Sigmoid colon (tissue), 7 donors: ENCODE results near the gene NOC2L. TPM values are rescaled to one million over a fixed set of nuclear protein-coding genes. Genes with fewer than 3 reads are reported as not detected.
"Not testable (repeated sequence)": the region's sequence is repeated elsewhere in the genome, so short reads cannot be mapped to it uniquely, and the experiment has no call there.

Source experiments
- DNase-seq: peaks from one replicate; pipeline ENCODE4 v3.0.0-alpha.2; 2019
- H3K27ac ChIP-seq, 4 donors: fragments of 200-600 bp; sonication (generic); one replicate each; pipeline ENCODE4 v1.5.1; 2016 to 2019; ENCODE audit warnings: mild to moderate bottlenecking in 1 of 4
- H3K27me3 ChIP-seq, 3 donors: fragments of 200-600 bp; sonication (generic); one replicate each; pipeline ENCODE4 v1.5.1; 2019; ENCODE audit warnings: mild to moderate bottlenecking in 1 of 3
- H3K36me3 ChIP-seq, 4 donors: fragments of 200-600 bp; sonication (generic); one replicate each; pipeline ENCODE4 v1.5.1; 2016 to 2019
- H3K4me1 ChIP-seq, 4 donors: fragments of 200-600 bp; sonication (generic); one replicate each; pipeline ENCODE4 v1.5.1; 2017 to 2019
- H3K4me3 ChIP-seq, 4 donors: fragments of 200-600 bp; sonication (generic); one replicate each; pipeline ENCODE4 v1.5.1; 2017 to 2019; ENCODE audit warnings: mild to moderate bottlenecking in 2 of 4, moderate library complexity in 1 of 4
- H3K9me3 ChIP-seq, 4 donors: fragments of 200-600 bp in 3 of 4; sonication (generic) in 3 of 4; one replicate each; pipeline versions ENCODE4 v1.5.1 to v1.6.1; 2013 to 2019
- EP300 ChIP-seq, 4 donors: sonication (generic); formaldehyde crosslinking; IDR thresholded peaks; one replicate each; pipeline ENCODE4 v1.6.1; 2017; ENCODE audit warnings: antibody characterized with exemption in 4 of 4
- POLR2A ChIP-seq, 2 donors: fragments of 450-650 bp; IDR thresholded peaks; one replicate each; pipeline ENCODE4 v1.6.1; 2016; ENCODE audit warnings: antibody characterized with exemption in 2 of 2, mild to moderate bottlenecking in 2 of 2, moderate library complexity in 2 of 2
- POLR2AphosphoS5 ChIP-seq, 4 donors: sonication (generic); formaldehyde crosslinking; IDR thresholded peaks; one replicate each; pipeline ENCODE4 v1.6.1; 2017; ENCODE audit warnings: antibody characterized with exemption in 4 of 4
- WGBS, 2 donors: extraction: QIAGEN DNeasy Blood & Tissue Kit; methylation state at CpG; one replicate each; pipeline ENCODE4 v1.1.7; 2013; 5-methylcytosine and 5-hydroxymethylcytosine counted together
- intact Hi-C: fragments of 100-400 bp; cut with DNase I; formaldehyde crosslinking; loops from one replicate; pipeline ENCODE4 v1.15.1; 2023
- polyA plus RNA-seq, 3 donors: library from polyadenylated mRNA; stranded (reverse); fragments of 200-250 nt; gene quantifications; one replicate each; pipeline ENCODE4 v1.2.3, GENCODE V29; 2013
- total RNA-seq, 4 donors: library from RNA; depleted of rRNA; stranded (reverse); fragments of >200 nt; gene quantifications; one replicate each; pipeline ENCODE4 v1.1.0, GENCODE V29; 2016
- TF ChIP-seq, protein P1 (sequence below), 4 experiments: fragments of 450-650 bp in 3 of 4; fragments of 200-600 bp in 1 of 4; IDR thresholded peaks; one replicate each; pipeline ENCODE4 v1.5.1; 2016 to 2019; ENCODE audit warnings: antibody characterized with exemption in 4 of 4, mild to moderate bottlenecking in 3 of 4, moderate library complexity in 2 of 4
- donor health status: healthy with polysubstance abuse.
- donor health status: Bipolar disorder and iron deficiency.
- donor health status: healthy.

Gene NOC2L
- total and polyA plus RNA-seq, 7 donors, result 25.4 to 81.6 (median 27.1) TPM

DNA sequence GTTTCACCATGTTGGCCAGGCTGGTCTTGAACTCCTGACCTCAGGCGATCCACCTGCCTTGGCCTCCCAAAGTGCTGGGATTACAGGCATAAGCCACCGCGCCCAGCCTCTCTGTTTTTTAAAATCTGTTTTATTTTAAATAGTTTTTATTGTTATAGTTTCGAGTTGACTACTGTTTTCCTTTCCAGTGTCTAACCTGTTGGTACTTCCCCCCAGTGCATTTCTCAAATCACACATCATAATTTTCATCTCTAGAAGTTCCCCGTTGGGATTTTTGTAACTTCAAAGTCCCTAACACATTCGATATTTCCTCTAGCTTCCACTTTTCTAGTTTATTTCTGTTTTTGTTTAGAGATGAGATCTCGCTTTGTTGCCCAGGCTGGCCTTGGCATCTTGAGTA, 33.3 kb upstream of the NOC2L start:
- H3K4me1 ChIP-seq, result no peaks in the 10 kb centered on the region
- WGBS, 2 donors, result 85 to 88% methylated on average over 7 of the region's 7 CpGs
- intact Hi-C loops, result no loop called here
- H3K27ac ChIP-seq, result no peak overlapping the region
- no peaks in the 10 kb centered on the region for H3K27me3 ChIP-seq
- peaks cover 0 to 5% (median 3%) of the 10 kb centered on the region in 4 donors for H3K9me3 ChIP-seq
- no peaks in the 10 kb centered on the region for H3K36me3 ChIP-seq
- H3K4me3 ChIP-seq, result no peak overlapping the region
- DNase-seq, result no peak
- TF ChIP-seq EP300 (IDR thresholded peaks at IDR 0.05), result no peak
- no peak for TF ChIP-seq POLR2A (IDR thresholded peaks at IDR 0.05)
- TF ChIP-seq, protein P1, sequence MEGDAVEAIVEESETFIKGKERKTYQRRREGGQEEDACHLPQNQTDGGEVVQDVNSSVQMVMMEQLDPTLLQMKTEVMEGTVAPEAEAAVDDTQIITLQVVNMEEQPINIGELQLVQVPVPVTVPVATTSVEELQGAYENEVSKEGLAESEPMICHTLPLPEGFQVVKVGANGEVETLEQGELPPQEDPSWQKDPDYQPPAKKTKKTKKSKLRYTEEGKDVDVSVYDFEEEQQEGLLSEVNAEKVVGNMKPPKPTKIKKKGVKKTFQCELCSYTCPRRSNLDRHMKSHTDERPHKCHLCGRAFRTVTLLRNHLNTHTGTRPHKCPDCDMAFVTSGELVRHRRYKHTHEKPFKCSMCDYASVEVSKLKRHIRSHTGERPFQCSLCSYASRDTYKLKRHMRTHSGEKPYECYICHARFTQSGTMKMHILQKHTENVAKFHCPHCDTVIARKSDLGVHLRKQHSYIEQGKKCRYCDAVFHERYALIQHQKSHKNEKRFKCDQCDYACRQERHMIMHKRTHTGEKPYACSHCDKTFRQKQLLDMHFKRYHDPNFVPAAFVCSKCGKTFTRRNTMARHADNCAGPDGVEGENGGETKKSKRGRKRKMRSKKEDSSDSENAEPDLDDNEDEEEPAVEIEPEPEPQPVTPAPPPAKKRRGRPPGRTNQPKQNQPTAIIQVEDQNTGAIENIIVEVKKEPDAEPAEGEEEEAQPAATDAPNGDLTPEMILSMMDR (IDR thresholded peaks at IDR 0.05), result no peak
- no peak for TF ChIP-seq POLR2AphosphoS5 (IDR thresholded peaks at IDR 0.05)

DNA sequence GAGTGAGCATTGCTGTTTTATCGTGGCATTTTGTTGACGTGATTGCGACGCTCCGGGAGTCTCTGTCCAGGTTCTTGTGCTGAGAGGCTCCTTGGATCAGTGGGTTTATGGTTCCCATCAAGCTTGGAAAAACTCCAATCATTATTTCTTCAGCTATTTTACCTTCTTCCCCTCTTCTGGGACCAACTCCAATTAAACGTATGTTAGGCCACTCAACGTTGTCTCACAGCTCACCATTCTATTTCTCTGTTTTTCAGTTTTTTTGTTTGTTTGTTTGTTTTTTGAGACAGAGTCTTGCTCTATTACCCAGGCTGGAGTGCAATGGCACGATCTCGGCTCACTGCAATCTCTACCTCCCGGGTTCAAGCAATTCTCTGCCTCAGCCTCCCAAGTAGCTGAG, 32.8 kb upstream of the NOC2L start:
- Histone ChIP-seq H3K36me3 (no peaks in the 10 kb centered on the region), H3K27me3 (no peaks in the 10 kb centered on the region), H3K4me3 (no peak overlapping the region), H3K4me1 (no peaks in the 10 kb centered on the region), H3K27ac (no peak overlapping the region), H3K9me3 (peaks cover 0 to 5% (median 3%) of the 10 kb centered on the region in 4 donors)
- 95 to 98% methylated on average over 10 of the region's 10 CpGs for WGBS, 2 donors
- TF ChIP-seq POLR2AphosphoS5 (IDR thresholded peaks at IDR 0.05) (no peak), EP300 (IDR thresholded peaks at IDR 0.05) (no peak), POLR2A (IDR thresholded peaks at IDR 0.05) (no peak)
- TF ChIP-seq, protein P1 (IDR thresholded peaks at IDR 0.05), result no peak
- intact Hi-C loops, result no loop called here
- no peak for DNase-seq

DNA sequence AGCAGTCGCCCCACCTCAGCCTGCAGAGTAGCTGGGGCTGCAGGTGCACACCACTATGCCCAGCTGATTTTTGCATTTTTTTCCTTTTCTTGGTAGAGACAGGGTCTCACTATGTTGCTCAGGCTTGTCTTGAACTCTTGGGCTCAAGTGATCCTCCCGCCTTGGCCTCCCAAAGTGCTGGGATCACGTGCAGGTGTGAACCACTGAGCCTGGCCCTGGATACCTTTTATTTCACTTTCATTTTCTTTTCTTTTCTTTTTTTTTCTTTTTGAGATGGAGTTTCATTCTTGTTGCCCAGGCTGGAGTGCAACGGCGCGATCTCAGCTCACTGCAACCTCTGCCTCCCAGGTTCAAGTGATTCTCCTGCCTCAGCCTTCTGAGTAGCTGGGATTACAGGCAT, 32.2 kb upstream of the NOC2L start:
- H3K4me1 ChIP-seq, H3K9me3 ChIP-seq, H3K4me3 ChIP-seq, H3K36me3 ChIP-seq, H3K27me3 ChIP-seq, DNase-seq, H3K27ac ChIP-seq, intact Hi-C loops: not testable (repeated sequence)
- 85 to 89% methylated on average over 6 of the region's 6 CpGs for WGBS, 2 donors

DNA sequence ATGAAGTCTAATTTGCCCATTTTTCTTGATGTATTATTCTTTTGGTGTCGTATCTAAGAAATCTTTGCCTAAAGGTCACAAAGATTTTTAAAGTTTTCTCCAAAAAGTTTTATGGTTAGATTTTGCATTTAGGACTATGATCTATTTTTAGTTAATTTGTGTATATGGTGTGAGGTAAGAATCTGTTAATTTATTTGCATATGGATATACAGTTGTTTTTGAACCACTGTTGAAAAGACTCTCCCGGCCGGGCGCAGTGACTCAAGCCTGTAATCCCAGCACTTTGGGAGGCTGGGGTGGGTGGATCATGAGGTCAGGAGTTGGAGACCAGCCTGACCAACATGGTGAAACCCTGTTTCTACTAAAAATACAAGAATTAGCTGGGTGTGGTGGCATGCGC, 29.0 kb upstream of the NOC2L start:
- H3K36me3 ChIP-seq, H3K4me3 ChIP-seq, H3K9me3 ChIP-seq, H3K27ac ChIP-seq, intact Hi-C loops, H3K4me1 ChIP-seq, DNase-seq: not testable (repeated sequence)
- 84 to 85% methylated on average over 5 of the region's 5 CpGs for WGBS, 2 donors
- peaks cover 0 to 18% (median 13%) of the 10 kb centered on the region in 3 donors for H3K27me3 ChIP-seq

DNA sequence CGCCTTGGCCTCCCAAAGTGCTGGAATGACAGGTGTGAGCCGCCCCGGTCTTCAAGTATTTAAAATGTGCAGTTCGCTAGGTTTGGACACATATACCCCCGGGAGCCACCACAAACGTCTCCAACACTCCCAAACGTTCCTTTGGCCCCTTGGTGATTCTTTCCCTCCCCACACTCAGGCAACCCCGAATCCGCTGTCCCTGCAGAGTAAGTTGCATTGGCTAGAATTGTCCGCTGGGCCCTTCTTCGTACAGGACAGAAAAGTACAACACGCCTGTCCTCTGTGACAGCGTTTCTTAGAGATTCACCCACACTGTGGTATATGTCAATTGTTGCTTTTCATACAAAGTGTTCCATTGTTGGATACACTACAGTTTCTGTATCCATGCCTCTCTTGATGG, 26.1 kb upstream of the NOC2L start:
- DNase-seq, result no peak
- TF ChIP-seq, protein P1 (IDR thresholded peaks at IDR 0.05), result no peak
- TF ChIP-seq POLR2A (IDR thresholded peaks at IDR 0.05), result no peak
- no peak for TF ChIP-seq EP300 (IDR thresholded peaks at IDR 0.05)
- TF ChIP-seq POLR2AphosphoS5 (IDR thresholded peaks at IDR 0.05), result no peak
- no peaks in the 10 kb centered on the region for H3K36me3 ChIP-seq
- intact Hi-C loops, result loop anchor here (2.0 kb wide), 1 partner anchor 78 kb away; no protein-coding TSS in a partner anchor
- 69 to 76% methylated on average over 13 of the region's 13 CpGs for WGBS, 2 donors
- no peak overlapping the region for H3K27ac ChIP-seq
- H3K4me1 ChIP-seq, result peaks cover 0 to 6% (median 3%) of the 10 kb centered on the region in 4 donors
- peaks cover 0 to 32% (median 13%) of the 10 kb centered on the region in 3 donors for H3K27me3 ChIP-seq
- no peak overlapping the region for H3K4me3 ChIP-seq
- no peaks in the 10 kb centered on the region for H3K9me3 ChIP-seq

DNA sequence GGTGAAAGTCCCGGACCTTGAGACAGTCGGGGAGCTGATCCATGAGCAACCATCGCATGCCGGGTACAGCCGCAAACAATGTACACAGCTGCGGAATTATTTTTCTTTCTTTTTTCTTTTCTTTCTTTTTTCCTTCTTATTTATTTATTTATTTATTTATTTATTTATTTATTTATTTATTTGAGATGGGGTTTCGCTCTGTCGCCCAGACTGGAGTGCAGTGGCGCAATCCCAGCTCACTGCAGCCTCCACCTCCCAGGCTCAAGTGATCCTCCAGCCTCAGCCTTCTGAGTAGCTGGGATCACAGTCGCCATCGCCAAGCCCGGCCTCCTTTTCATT, 25.4 kb upstream of the NOC2L start:
- H3K4me1 ChIP-seq, result peaks cover 0 to 6% (median 3%) of the 10 kb centered on the region in 4 donors
- WGBS, 2 donors, result 33 to 52% methylated on average over 12 of the region's 12 CpGs
- DNase-seq, result no peak
- no peak overlapping the region for H3K27ac ChIP-seq
- intact Hi-C loops, result loop anchor here (2.0 kb wide), 1 partner anchor 78 kb away; no protein-coding TSS in a partner anchor
- H3K4me3 ChIP-seq, result no peak overlapping the region
- H3K27me3 ChIP-seq, result peaks cover 0 to 32% (median 13%) of the 10 kb centered on the region in 3 donors
- H3K9me3 ChIP-seq, result no peaks in the 10 kb centered on the region
- H3K36me3 ChIP-seq, result no peaks in the 10 kb centered on the region
- TF ChIP-seq, protein P1 (IDR thresholded peaks at IDR 0.05), result no peak
- TF ChIP-seq POLR2AphosphoS5 (IDR thresholded peaks at IDR 0.05) (no peak), POLR2A (IDR thresholded peaks at IDR 0.05) (no peak)
